Sigmoid colon (tissue), 4 donors: ENCODE data around the gene SSR4.

Source experiments
- EP300 ChIP-seq, 4 donors: sonication (generic); formaldehyde crosslinking; IDR thresholded peaks; one replicate each; pipeline ENCODE4 v1.6.1; 2017; ENCODE audit warnings: antibody characterized with exemption in 4 of 4
- POLR2AphosphoS5 ChIP-seq, 4 donors: sonication (generic); formaldehyde crosslinking; IDR thresholded peaks; one replicate each; pipeline ENCODE4 v1.6.1; 2017; ENCODE audit warnings: antibody characterized with exemption in 4 of 4
- TF ChIP-seq, protein P1 (sequence below), 4 experiments: fragments of 450-650 bp in 3 of 4; fragments of 200-600 bp in 1 of 4; IDR thresholded peaks; one replicate each; pipeline ENCODE4 v1.5.1; 2016 to 2019; ENCODE audit warnings: antibody characterized with exemption in 4 of 4, mild to moderate bottlenecking in 3 of 4, moderate library complexity in 2 of 4

DNA sequence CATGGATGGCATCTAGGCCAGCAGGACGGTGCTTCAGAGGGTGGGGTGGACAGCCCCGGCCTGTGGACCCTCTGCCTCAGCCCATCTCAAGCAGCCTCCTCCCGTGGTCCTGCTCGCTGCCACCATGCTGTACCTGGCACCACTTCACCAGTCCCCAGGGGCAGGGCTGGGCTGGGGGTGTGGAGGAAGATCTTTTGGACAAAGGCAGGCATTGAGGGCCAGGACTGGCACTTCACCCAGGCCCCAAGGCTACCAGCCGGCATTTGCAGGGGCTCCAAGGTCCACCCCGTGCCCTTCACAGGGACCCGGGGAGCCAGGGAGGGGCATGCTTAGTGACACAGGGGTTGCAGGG is 29.7 kb upstream of the SSR4 start:
- TF ChIP-seq EP300 (IDR thresholded peaks at IDR 0.05): no peak
- TF ChIP-seq, protein P1, sequence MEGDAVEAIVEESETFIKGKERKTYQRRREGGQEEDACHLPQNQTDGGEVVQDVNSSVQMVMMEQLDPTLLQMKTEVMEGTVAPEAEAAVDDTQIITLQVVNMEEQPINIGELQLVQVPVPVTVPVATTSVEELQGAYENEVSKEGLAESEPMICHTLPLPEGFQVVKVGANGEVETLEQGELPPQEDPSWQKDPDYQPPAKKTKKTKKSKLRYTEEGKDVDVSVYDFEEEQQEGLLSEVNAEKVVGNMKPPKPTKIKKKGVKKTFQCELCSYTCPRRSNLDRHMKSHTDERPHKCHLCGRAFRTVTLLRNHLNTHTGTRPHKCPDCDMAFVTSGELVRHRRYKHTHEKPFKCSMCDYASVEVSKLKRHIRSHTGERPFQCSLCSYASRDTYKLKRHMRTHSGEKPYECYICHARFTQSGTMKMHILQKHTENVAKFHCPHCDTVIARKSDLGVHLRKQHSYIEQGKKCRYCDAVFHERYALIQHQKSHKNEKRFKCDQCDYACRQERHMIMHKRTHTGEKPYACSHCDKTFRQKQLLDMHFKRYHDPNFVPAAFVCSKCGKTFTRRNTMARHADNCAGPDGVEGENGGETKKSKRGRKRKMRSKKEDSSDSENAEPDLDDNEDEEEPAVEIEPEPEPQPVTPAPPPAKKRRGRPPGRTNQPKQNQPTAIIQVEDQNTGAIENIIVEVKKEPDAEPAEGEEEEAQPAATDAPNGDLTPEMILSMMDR (IDR thresholded peaks at IDR 0.05): no peak
- no peak for TF ChIP-seq POLR2AphosphoS5 (IDR thresholded peaks at IDR 0.05)
